Vagina (tissue), 2 donors: ENCODE results near the gene EMC8.

Experiments
- CTCF ChIP-seq, 3 experiments: fragments of 450-650 bp in 2 of 3; fragments of 200-600 bp in 1 of 3; sonication (generic) in 1 of 3; IDR thresholded peaks; one replicate each; pipeline ENCODE4 v1.5.1; 2017 to 2019; ENCODE audit warnings: antibody characterized with exemption in 3 of 3, mild to moderate bottlenecking in 2 of 3, moderate library complexity in 2 of 3
- POLR2AphosphoS5 ChIP-seq, 2 donors: sonication (generic); formaldehyde crosslinking; IDR thresholded peaks; one replicate each; pipeline ENCODE4 v1.9.0; 2017; ENCODE audit warnings: antibody characterized with exemption in 2 of 2, mild to moderate bottlenecking in 2 of 2, low read depth in 1 of 2; ENCODE audit not compliant: insufficient read depth in 1 of 2

DNA sequence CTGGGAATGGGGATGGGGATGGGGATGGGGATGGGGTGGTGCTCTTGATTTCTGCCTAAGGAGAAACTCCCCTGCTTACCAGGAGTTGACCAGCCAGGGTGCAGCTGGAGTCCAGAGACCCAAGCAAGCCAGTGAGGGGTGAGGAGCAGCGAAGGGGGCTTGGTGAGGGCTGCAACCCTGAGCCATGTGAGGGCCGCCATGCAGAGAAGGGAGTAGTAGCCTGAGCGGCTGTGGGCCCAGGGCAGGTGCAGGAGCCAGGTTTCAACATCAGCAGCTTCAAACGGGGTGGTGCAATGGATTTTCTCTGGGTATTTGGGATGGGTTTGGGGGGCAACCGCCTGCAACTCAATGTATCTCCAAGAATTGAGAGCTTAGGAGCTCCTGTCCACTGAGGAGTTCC is 35.4 kb upstream of the EMC8 start:
- TF ChIP-seq CTCF (IDR thresholded peaks at IDR 0.05) (no peak), POLR2AphosphoS5 (IDR thresholded peaks at IDR 0.05; ENCODE audit: insufficient read depth in 1 of 2, low read depth in 1 of 2) (no peak)
